ENCODE results near the gene MXD4.

DNA sequence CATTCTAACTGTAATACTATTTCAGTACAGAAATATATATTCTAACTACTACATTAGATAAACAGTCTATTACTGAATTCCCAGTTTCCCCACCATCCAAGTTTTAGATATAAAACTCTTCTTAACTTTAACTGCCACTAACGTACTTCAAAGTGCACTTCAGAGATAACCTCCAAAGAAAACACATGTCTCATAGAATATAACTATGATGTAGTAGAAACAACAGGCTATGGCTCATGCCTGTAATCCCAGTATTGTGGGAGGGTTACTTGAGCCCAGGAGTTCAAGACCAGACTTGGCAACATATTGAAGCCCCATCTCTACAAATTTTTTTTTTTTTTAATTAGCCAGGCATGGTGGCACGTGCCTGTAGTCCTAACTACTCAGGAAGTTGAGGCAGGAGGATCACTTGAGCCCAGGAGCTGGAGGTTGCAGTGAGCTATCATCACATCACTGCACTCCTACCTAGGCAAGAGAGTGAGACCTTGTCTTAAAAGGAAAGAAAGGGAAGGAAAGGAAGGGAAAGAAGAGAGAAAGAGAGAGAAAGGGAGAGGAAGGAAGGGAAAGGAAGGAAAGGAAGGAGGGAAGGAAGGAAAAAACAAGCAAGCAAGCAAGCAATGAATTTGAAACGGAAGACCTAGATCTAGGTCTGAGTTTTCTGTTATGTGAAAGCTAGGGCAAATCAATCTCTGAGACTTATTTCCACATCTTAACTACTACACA, 24.8 kb downstream of the MXD4 start:
- TF ChIP-seq, protein P1, sequence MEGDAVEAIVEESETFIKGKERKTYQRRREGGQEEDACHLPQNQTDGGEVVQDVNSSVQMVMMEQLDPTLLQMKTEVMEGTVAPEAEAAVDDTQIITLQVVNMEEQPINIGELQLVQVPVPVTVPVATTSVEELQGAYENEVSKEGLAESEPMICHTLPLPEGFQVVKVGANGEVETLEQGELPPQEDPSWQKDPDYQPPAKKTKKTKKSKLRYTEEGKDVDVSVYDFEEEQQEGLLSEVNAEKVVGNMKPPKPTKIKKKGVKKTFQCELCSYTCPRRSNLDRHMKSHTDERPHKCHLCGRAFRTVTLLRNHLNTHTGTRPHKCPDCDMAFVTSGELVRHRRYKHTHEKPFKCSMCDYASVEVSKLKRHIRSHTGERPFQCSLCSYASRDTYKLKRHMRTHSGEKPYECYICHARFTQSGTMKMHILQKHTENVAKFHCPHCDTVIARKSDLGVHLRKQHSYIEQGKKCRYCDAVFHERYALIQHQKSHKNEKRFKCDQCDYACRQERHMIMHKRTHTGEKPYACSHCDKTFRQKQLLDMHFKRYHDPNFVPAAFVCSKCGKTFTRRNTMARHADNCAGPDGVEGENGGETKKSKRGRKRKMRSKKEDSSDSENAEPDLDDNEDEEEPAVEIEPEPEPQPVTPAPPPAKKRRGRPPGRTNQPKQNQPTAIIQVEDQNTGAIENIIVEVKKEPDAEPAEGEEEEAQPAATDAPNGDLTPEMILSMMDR (IDR thresholded peaks at IDR 0.05 in 4 of 5, conservative IDR thresholded peaks at IDR 0.05 in 1 of 5): no peak
- TF ChIP-seq POLR2A (IDR thresholded peaks at IDR 0.05): no peak
